K562 (cell line): Measurements from ENCODE around the gene SRGAP3.

ENCODE experiments used
- EP300 ChIP-seq: IDR thresholded peaks from 2 replicates; pipeline ENCODE4 v1.6.1; 2012; ENCODE audit warnings: low read length, improper control_type of control experiment
- EZH2 ChIP-seq: IDR thresholded peaks from 2 replicates; pipeline ENCODE4 v1.6.1; 2012; ENCODE audit warnings: low read depth, mild to moderate bottlenecking, inconsistent platforms, low read length, borderline replicate concordance
- MAFK ChIP-seq: IDR thresholded peaks from 2 replicates; pipeline ENCODE4 v1.6.1; 2011; ENCODE audit warnings: low read length, improper control_type of control experiment
- ZNF639 ChIP-seq, 2 experiments: fragments of 200-800 bp in 1 of 2; sonication (Bioruptor generic) in 1 of 2; sonication (generic) in 1 of 2; formaldehyde crosslinking in 1 of 2; IDR thresholded peaks in 1 of 2; conservative IDR thresholded peaks in 1 of 2; 2 replicates each; pipeline versions ENCODE4 v1.5.0 to v1.6.1; 2016 to 2020; ENCODE audit warnings: missing compliant biosample characterization in 1 of 2, missing genetic modification characterization in 1 of 2, missing genetic modification reagents in 1 of 2
- TF ChIP-seq, protein P1 (sequence below), 3 experiments: IDR thresholded peaks in 2 of 3; conservative IDR thresholded peaks in 1 of 3; 2 replicates each; pipeline ENCODE4 v1.5.1; 2011 to 2012; ENCODE audit warnings: low read length in 3 of 3, mild to moderate bottlenecking in 3 of 3, control low read depth in 2 of 3, improper control_type of control experiment in 1 of 3, inconsistent platforms in 1 of 3, low read depth in 1 of 3, mixed read lengths in 1 of 3, moderate library complexity in 1 of 3; ENCODE audit not compliant: insufficient read depth in 2 of 3

GRCh38 chr3:9278498-9278897, 29.1 kb upstream of the SRGAP3 start:
- TF ChIP-seq MAFK, result no peak
- no peak for TF ChIP-seq ZNF639 (CRISPR knock-in tag; conservative IDR thresholded peaks at IDR 0.05 in 1 of 2, IDR thresholded peaks at IDR 0.05 in 1 of 2)
- TF ChIP-seq, protein P1, sequence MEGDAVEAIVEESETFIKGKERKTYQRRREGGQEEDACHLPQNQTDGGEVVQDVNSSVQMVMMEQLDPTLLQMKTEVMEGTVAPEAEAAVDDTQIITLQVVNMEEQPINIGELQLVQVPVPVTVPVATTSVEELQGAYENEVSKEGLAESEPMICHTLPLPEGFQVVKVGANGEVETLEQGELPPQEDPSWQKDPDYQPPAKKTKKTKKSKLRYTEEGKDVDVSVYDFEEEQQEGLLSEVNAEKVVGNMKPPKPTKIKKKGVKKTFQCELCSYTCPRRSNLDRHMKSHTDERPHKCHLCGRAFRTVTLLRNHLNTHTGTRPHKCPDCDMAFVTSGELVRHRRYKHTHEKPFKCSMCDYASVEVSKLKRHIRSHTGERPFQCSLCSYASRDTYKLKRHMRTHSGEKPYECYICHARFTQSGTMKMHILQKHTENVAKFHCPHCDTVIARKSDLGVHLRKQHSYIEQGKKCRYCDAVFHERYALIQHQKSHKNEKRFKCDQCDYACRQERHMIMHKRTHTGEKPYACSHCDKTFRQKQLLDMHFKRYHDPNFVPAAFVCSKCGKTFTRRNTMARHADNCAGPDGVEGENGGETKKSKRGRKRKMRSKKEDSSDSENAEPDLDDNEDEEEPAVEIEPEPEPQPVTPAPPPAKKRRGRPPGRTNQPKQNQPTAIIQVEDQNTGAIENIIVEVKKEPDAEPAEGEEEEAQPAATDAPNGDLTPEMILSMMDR (IDR thresholded peaks at IDR 0.05 in 2 of 3, conservative IDR thresholded peaks at IDR 0.05 in 1 of 3; ENCODE audit: insufficient read depth in 2 of 3, low read depth in 1 of 3, low read length in 3 of 3), result no peak
- no peak for TF ChIP-seq EP300
- TF ChIP-seq EZH2, result no peak
